ENCODE measurements around the gene ZNF217. TPM values are rescaled to one million over a fixed set of nuclear protein-coding genes. Genes with fewer than 3 reads are reported as not detected.
"Not testable (repeated sequence)": the region's sequence is repeated elsewhere in the genome, so short reads cannot be mapped to it uniquely, and the experiment has no call there.

The ZNF217 gene
- total RNA-seq, 1 donor from 2014 or later, result 30.4 TPM

DNA sequence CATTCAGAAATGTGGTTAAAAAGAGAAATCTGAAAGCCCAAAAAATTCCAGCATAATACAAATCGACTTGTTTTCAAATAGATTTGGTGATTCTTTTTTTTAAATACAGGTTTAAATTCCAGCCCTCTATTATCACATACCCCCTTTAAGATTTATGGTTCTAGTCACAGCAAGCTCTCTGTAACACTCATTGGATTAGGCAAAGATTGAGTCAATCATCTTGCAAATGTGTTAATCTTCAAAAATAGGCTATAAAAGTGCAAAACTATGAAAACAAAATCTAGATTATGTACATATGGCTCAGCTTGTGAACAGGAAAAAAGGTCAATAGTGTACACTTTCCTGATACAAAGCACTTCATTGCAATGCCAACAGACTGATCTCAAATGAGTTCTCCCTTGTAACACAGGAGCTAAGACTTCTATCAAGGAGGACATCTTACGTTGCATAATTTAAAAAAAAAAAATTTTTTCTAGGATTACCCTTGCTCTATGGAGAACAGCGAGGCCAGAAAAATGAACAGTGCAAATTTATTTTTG, 26.2 kb downstream of the ZNF217 start:
- intact Hi-C loops (cut with DNase I), result no loop called here
- H3K4me1 ChIP-seq, result peaks cover 4% of the 10 kb centered on the region
- no peak overlapping the region for H3K27ac ChIP-seq
- no peak for DNase-seq (ENCODE audit: extremely low spot score in 2 of 2)
- H3K4me3 ChIP-seq, result no peak overlapping the region
- H3K27me3 ChIP-seq, result no peaks in the 10 kb centered on the region
- H3K36me3 ChIP-seq, result peaks cover 0 to 58% of the 10 kb centered on the region in 2 donors
- no peak for TF ChIP-seq POLR2AphosphoS5 (IDR thresholded peaks at IDR 0.05; ENCODE audit: insufficient read depth in 1 of 2, low read depth in 1 of 2)
- TF ChIP-seq, protein P1, sequence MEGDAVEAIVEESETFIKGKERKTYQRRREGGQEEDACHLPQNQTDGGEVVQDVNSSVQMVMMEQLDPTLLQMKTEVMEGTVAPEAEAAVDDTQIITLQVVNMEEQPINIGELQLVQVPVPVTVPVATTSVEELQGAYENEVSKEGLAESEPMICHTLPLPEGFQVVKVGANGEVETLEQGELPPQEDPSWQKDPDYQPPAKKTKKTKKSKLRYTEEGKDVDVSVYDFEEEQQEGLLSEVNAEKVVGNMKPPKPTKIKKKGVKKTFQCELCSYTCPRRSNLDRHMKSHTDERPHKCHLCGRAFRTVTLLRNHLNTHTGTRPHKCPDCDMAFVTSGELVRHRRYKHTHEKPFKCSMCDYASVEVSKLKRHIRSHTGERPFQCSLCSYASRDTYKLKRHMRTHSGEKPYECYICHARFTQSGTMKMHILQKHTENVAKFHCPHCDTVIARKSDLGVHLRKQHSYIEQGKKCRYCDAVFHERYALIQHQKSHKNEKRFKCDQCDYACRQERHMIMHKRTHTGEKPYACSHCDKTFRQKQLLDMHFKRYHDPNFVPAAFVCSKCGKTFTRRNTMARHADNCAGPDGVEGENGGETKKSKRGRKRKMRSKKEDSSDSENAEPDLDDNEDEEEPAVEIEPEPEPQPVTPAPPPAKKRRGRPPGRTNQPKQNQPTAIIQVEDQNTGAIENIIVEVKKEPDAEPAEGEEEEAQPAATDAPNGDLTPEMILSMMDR (IDR thresholded peaks at IDR 0.05), result no peak
- TF ChIP-seq POLR2A (IDR thresholded peaks at IDR 0.05), result no peak
- no peaks in the 10 kb centered on the region for H3K9me3 ChIP-seq

DNA sequence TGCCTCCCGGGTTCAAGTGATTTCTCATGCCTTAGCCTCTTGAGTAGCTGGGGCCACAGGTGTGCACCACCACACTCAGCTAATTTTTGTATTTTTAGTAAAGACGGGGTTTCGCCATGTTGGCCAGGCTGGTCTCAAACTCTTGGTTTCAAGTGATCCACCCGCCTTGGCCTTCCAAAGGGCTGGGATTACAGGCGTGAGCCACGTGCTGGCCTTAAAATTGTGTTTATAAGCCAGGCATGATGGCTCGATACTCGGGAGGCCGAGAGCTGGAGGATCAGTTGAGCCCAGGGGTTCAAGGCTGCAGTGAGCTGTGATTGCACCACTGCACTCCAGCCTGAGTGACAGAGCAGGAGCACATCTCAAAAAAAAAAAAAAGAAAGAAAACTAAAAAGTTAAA, 27.0 kb downstream of the ZNF217 start:
- H3K4me3 ChIP-seq; H3K9me3 ChIP-seq; intact Hi-C loops (cut with DNase I); H3K4me1 ChIP-seq; H3K27ac ChIP-seq; H3K27me3 ChIP-seq: not testable (repeated sequence)
- H3K36me3 ChIP-seq, result peaks cover 0 to 52% of the 10 kb centered on the region in 2 donors
- peak; percentile 3 to 40 for DNase-seq (ENCODE audit: extremely low spot score in 2 of 2)

DNA sequence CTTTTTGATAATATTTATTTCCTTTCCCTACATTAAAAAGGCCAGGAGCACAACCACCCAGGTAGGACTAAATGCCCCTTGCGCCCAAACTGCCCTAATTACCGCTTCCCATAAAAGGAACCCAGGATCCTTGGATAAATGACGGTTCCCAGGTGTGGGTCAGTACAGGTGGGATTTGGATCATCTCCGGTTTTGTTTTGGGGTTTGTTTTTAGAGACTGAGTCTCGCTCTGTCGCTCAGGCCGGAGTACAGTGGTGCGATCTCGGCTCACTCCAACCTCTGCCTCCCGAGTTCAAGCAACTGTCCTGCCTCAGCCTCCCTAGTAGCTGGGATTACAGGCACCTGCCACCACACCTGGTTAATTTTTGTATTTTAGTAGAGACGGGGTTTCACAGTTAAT, 28.4 kb downstream of the ZNF217 start:
- Histone ChIP-seq H3K27ac (no peak overlapping the region), H3K27me3 (no peaks in the 10 kb centered on the region), H3K9me3 (no peaks in the 10 kb centered on the region), H3K4me3 (no peak overlapping the region), H3K36me3 (peaks cover 0 to 38% of the 10 kb centered on the region in 2 donors), H3K4me1 (peaks cover 4% of the 10 kb centered on the region)
- no peak for TF ChIP-seq POLR2A (IDR thresholded peaks at IDR 0.05)
- no peak for TF ChIP-seq POLR2AphosphoS5 (IDR thresholded peaks at IDR 0.05; ENCODE audit: insufficient read depth in 1 of 2, low read depth in 1 of 2)
- TF ChIP-seq, protein P1 (IDR thresholded peaks at IDR 0.05), result no peak
- intact Hi-C loops (cut with DNase I), result no loop called here
- DNase-seq (ENCODE audit: extremely low spot score in 2 of 2), result no peak

DNA sequence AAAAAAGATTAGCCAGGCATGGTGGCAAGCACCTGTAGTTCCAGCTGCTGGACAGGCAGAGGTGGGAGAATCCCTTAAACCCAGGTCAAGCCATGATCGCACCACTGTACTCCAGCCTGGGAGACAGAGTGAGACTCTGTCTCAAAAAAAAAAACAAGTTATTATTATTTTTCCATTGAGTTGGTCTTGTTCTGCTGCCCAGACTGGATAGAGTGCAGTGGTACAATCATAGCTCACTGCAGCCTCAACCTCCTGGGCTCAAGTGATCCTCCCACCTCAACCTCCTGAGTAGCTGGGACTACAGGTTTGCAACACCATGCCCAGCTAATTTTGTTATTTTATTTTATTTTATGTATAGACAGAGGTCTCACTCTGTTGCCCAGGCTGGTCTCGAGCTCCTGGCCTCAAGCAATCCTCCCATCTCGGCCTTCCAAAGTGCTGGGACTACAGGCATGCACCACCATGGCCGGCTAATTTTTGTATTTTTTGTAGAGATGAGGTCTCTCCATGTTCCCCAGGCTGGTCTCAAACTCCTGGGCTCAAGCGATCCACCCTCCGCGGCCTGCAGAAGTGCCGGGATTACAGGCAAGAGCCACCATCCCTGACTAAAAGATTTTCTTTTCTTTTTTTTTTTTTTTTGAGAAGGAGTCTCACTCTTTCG, 31.4 kb downstream of the ZNF217 start:
- H3K4me3 ChIP-seq; H3K4me1 ChIP-seq; intact Hi-C loops (cut with DNase I); H3K27ac ChIP-seq; H3K27me3 ChIP-seq; H3K9me3 ChIP-seq; DNase-seq (ENCODE audit: extremely low spot score in 2 of 2): not testable (repeated sequence)
- H3K36me3 ChIP-seq, result peaks cover 0 to 13% of the 10 kb centered on the region in 2 donors

DNA sequence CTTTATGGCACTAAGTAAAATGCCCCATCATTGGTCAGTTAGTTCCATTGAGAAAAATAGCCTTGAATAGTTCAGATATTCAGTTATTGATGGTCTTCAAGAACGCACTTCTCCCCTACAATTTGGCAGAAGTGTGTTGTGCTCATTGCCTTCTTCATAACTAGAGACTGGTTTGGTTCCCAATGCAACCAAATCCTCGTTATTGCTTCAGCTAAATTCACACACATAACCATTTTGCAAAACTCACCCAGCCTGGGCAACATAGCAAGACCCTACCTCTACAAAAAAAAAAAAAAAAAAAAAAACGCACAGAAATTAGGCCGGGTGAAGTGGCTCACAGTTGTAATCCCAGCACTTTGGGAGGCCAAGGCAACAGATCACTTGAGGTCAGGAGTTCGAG, 32.1 kb downstream of the ZNF217 start:
- no peak overlapping the region for H3K27ac ChIP-seq
- no peak for TF ChIP-seq POLR2AphosphoS5 (IDR thresholded peaks at IDR 0.05; ENCODE audit: insufficient read depth in 1 of 2, low read depth in 1 of 2)
- intact Hi-C loops (cut with DNase I), result no loop called here
- peaks cover 0 to 7% of the 10 kb centered on the region in 2 donors for H3K36me3 ChIP-seq
- peaks cover 4% of the 10 kb centered on the region for H3K4me1 ChIP-seq
- H3K4me3 ChIP-seq, result no peak overlapping the region
- H3K9me3 ChIP-seq, result no peaks in the 10 kb centered on the region
- no peak for DNase-seq (ENCODE audit: extremely low spot score in 2 of 2)
- H3K27me3 ChIP-seq, result no peaks in the 10 kb centered on the region

DNA sequence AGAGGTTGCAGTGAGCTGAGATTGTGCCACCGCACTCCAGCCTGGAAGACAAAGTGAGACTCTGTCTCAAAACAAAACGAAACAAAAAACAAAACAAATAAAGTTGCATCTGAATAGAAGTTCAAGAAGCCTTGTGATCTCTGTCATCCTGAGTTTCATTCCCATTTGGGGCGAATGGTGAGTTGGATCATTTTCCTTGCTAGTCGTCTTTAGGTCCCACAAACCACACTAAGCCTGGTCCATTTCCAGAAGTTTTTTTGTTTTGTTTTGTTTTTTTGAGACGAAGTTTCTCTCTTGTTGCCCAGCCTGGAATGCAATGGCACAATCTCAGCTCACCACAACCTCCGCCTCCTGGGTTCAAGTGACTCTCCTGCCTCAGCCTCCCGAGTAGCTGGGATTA, 33.8 kb downstream of the ZNF217 start:
- no peak for DNase-seq (ENCODE audit: extremely low spot score in 2 of 2)
- no peak overlapping the region for H3K27ac ChIP-seq
- no peak for TF ChIP-seq POLR2A (IDR thresholded peaks at IDR 0.05)
- TF ChIP-seq POLR2AphosphoS5 (IDR thresholded peaks at IDR 0.05; ENCODE audit: insufficient read depth in 1 of 2, low read depth in 1 of 2), result no peak
- TF ChIP-seq, protein P1 (IDR thresholded peaks at IDR 0.05), result no peak
- no peaks in the 10 kb centered on the region for H3K36me3 ChIP-seq
- H3K4me1 ChIP-seq, result peaks cover 4% of the 10 kb centered on the region
- intact Hi-C loops (cut with DNase I), result no loop called here
- H3K4me3 ChIP-seq, result no peak overlapping the region
- H3K27me3 ChIP-seq, result no peaks in the 10 kb centered on the region
- H3K9me3 ChIP-seq, result no peaks in the 10 kb centered on the region

All from vagina (tissue), 2 donors.